ENCODE data around the gene ADAM10.

- TF ChIP-seq, protein P1, sequence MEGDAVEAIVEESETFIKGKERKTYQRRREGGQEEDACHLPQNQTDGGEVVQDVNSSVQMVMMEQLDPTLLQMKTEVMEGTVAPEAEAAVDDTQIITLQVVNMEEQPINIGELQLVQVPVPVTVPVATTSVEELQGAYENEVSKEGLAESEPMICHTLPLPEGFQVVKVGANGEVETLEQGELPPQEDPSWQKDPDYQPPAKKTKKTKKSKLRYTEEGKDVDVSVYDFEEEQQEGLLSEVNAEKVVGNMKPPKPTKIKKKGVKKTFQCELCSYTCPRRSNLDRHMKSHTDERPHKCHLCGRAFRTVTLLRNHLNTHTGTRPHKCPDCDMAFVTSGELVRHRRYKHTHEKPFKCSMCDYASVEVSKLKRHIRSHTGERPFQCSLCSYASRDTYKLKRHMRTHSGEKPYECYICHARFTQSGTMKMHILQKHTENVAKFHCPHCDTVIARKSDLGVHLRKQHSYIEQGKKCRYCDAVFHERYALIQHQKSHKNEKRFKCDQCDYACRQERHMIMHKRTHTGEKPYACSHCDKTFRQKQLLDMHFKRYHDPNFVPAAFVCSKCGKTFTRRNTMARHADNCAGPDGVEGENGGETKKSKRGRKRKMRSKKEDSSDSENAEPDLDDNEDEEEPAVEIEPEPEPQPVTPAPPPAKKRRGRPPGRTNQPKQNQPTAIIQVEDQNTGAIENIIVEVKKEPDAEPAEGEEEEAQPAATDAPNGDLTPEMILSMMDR (IDR thresholded peaks at IDR 0.05) = no peak
- TF ChIP-seq POLR2A (IDR thresholded peaks at IDR 0.05) = no peak
Measured at GRCh38 chr15:58699769-58700168, 49.7 kb downstream of the ADAM10 start.
